HG03565 (cell line): Measurements from ENCODE around the gene MYO18A.
"Not testable (repeated sequence)": the region's sequence is repeated elsewhere in the genome, so short reads cannot be mapped to it uniquely, and the experiment has no call there.

Experiments
- ATAC-seq: cut with Tn5 transposase; IDR thresholded peaks from one replicate; pipeline ENCODE4 v1.9.1; 2021; ENCODE audit warnings: mild to moderate bottlenecking, moderate library complexity; ENCODE audit not compliant: unreplicated experiment

The MYO18A gene

DNA sequence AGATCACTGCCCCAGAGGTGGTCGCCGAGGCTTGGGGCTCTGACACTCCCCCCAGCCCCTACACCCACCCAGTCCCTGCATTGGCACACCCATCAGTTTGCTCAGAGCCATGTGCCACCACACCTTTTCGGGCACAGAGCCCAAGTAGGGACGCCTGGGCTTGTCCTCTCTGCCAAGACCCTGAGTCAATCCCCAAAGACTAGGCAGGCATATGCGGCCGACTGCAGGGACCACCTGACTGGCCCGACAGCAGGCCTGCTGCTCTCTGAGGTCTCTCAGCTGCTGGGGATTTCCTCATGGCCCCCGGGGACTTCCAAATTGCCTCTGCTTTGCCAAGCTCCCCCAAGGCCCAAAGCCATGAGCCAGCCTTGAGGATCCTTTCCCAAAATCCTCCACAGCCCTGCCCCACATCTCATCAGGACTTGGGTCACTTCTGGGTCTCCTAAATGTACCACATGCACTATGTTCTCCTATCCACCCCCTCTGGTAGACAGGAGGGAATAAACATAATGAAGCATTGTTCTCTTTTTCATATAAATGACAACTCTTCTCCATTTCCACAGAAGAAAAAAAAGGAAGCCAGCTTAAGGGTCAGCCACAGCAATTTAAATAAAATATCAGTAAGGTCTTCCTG lies 30.6 kb downstream of the MYO18A start:
- no peak for ATAC-seq

GRCh38 chr17:29148790-29149430 lies 31.3 kb downstream of the MYO18A start:
- ATAC-seq = peak; percentile 80

DNA sequence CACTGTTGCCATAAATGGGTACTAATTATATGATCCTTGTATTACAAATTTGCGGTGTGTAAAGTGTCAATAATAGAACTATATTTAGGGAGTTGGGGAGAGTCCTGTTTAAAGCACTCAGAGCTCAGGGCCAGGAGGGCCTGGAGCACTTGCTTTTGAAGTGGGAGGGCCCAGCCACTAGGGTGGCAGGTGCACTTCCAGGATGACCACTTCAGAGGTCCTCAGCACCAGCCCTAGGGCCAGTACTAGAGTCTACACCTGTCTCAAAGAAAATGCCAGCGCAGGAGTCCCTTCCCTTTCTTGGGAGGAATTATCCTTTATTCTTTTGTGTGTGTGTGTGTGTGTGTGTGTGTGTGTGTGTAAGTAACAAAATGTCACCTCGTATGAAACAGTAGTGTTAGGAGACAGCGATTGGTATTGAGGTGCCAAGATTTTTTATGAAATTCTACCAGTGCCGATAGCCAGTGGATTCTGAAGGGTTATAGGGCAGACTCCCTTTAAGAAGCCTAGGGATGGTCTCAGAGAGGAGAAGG lies 31.9 kb downstream of the MYO18A start:
- no peak for ATAC-seq

- ATAC-seq = no peak
Measured at GRCh38 chr17:29147682-29148081, 32.5 kb downstream of the MYO18A start.

- ATAC-seq = not testable (repeated sequence)
Measured at GRCh38 chr17:29147228-29147627, 33.0 kb downstream of the MYO18A start.

DNA sequence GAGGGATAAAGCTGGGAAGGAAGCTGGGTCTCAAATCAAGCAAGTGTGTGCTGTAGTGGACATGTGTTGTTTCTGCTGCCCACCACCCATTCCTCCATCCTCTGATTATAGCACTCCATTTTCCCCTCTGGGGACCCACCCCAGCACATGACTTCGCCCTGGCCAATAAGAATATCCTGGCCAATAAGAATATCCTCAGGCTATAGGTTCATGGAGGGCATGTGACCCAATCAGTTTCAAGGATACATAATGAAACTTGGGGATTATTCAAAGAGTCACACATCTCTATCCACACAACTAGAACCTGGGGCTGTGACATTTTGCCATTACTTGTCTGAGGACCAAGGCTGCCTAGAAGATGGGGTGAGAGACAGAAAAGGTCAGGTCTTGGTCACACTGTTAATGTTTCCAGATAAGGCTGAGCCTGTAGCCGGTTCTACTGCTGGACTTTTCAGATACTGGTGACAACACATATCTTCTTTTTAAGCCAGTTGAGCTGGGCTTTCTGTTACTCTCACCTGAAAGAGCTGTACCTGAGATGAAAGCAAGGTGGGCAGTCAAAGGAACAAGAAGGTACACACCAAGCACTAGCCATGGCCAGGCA lies 33.7 kb downstream of the MYO18A start:
- ATAC-seq = no peak

- peak; percentile 28 for ATAC-seq
Measured at GRCh38 chr17:29145289-29146073, 34.7 kb downstream of the MYO18A start.

DNA sequence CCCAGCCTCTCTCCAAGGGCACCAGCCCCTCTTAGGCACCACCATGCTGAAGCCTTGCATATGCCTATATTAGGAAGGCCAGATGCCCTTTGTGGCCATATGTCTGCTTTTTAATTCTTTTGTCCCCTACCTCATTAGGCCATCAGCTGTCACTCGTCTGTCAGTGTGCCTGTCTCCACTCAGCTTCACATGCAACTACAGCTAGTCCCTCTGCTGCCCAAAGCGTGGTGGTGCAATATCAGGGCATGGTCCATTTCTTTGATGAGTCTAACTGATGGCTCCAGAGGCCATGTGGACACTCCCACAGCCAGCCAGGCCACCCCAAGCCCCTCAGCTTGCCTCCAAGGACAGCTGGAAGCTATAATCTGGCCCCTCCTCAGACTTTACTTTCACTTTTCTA lies 36.3 kb downstream of the MYO18A start:
- ATAC-seq = no peak

DNA sequence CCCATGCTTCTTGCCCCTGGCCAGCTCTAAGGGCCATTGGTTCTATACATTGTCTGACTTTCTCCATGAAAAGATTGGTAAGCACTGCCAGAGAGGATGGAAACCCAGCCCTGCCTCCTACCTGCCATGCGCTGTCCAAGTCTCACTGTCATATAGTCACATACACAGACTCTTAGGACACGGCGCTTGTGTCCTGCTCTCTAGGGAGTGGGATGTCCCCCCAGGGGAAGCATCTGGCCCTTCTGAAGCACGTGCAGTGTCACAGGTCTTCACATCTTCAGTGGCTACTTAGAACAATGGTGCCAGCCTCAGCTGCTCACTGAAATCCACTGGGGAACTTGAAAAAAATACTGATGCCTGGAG lies 38.7 kb downstream of the MYO18A start:
- ATAC-seq = no peak

- no peak for ATAC-seq
Measured at GRCh38 chr17:29140631-29141513, 39.3 kb downstream of the MYO18A start.

DNA sequence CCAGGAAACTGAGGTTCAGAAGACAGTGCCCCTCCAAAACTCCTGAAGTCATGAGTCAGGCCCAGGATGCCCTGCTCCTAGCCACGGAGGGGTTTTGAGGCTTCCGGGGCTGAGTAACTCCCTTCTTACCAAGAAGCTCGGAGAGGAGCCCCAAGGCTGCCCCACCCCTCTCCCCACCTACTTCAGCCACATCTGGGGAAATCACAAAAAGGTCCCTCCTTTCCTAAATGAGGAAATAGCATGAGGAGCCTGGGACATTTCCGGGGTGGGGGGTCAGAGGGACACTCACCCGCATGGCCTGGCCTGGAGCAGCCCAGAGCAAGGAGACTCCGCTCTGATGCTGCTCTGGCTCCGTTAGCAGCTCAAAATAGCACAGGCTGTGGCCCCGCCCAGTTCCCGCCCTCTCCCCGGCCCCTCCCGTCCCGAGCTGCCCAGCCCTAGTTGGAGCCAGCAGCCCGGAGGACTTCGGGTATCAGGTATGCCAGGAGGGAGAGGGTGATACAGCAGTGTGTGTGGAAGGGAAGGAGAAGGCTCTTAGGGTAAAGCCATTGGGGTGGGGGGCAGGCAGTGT lies 40.1 kb downstream of the MYO18A start:
- no peak for ATAC-seq

GRCh38 chr17:29138971-29139691 lies 41.1 kb downstream of the MYO18A start:
- no peak for ATAC-seq

- no peak for ATAC-seq
Measured at GRCh38 chr17:29138184-29138955, 41.8 kb downstream of the MYO18A start.

GRCh38 chr17:29136998-29137730 lies 43.0 kb downstream of the MYO18A start:
- no peak for ATAC-seq

DNA sequence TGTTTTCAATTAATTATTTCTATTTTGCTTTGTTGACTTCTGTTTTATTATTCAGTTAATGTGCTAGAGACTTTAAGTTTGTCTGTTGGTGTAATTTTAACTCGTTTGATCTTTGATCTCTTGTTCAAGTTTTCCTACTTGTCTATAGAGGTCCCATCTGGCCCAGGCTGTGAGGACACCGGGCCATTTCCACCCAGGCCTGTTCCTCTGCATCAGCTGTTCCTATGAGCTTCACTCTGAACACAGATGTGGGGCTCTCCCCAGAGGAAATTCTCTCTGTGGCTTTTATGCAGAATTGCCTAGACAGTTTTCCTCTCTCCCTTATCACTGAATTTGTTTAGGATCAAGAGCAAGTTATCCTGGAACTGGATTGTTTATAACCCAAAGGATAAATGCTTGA lies 44.7 kb downstream of the MYO18A start:
- no peak for ATAC-seq

DNA sequence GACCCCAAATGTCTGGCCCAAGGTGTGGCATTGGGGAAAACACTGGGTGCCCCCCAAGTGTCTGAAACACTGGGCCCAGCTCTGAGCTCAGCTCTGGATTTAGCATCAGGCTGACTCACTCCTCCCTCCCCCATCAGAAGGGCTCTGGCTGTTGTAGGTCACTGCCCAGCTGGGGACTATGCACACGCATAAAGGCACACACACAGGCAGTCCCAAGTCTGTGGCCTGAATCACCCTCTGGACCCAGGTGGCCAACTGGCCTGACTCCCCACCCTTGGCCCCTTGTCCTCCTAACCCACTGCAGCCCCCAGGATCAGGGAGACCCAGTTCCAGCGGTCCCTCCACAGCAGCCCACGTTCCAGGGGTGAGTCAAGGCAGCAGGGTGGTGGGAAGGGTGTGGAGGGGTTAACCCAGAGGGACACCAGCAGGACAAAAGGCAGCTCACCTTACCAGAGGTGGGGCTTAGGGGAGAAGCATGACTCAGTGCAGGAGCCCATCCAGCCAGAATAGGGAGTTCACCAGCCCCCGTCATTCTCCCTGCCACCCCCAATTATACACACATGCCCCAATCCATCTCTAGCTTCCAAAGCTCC lies 47.0 kb downstream of the MYO18A start:
- ATAC-seq = no peak

GRCh38 chr17:29131814-29132682 lies 48.1 kb downstream of the MYO18A start:
- ATAC-seq = no peak
